HG03558 (cell line): ENCODE data around the gene CES2.

Source experiments
- ATAC-seq: cut with Tn5 transposase; IDR thresholded peaks from one replicate; pipeline ENCODE4 v1.9.1; 2021; ENCODE audit warnings: moderate number of reproducible peaks; ENCODE audit not compliant: unreplicated experiment; ENCODE audit errors: extremely low read depth

Gene CES2

GRCh38 chr16:66917741-66918140 lies 17.6 kb upstream of the CES2 start:
- ATAC-seq = no peak

- no peak for ATAC-seq
These were observed 17.0 kb upstream of the CES2 start for GRCh38 chr16:66918355-66918754.

DNA sequence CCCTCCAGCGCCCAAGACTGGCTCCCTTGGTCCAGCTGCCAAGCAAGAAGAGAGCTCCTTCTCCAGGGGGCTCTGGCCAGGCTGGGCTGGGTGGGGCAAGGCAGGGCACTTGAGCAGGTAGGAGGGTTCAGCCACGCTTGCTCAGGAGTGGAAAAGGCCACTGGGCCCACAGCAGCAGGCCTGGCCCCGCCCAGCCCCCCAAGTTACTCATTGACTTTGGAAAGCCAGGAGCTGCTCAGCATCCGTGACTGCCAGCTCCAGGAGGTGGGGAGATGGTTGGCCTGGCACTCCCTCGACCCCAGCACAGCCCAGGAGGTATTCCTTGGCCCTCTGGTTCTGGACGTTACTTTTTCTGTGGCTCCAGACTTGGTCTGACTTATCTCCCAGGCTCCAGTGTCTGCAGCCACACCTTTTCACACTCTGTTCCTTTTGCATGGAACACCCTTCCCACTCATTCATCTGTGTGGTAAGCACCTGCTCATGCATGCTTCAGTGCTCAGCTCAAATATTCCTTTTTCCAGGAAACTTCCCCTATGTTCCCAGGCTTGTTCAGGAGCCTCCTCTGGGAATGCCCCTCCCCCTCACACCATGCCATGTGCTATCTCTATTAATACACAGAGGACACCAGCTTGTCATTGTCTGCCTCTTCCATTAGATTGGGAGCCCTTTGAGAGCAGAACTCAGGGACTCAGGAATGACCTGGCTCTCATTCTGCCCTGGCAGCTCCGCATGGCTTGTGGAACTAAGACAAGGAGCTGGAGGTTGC lies 16.3 kb upstream of the CES2 start, which contains the start of gene CDH16:
TSS of gene CDH16 (minus strand) at position 83 of the 766 bp plus-strand sequence. CDS start 820 bp downstream, outside the sequence.
- no peak for ATAC-seq

GRCh38 chr16:66919569-66920298 lies 15.6 kb upstream of the CES2 start:
- ATAC-seq = no peak

- ATAC-seq = no peak
These were observed 15.1 kb upstream of the CES2 start for GRCh38 chr16:66920299-66920590.

- ATAC-seq = no peak
These were observed 14.2 kb upstream of the CES2 start for GRCh38 chr16:66920924-66921680.

DNA sequence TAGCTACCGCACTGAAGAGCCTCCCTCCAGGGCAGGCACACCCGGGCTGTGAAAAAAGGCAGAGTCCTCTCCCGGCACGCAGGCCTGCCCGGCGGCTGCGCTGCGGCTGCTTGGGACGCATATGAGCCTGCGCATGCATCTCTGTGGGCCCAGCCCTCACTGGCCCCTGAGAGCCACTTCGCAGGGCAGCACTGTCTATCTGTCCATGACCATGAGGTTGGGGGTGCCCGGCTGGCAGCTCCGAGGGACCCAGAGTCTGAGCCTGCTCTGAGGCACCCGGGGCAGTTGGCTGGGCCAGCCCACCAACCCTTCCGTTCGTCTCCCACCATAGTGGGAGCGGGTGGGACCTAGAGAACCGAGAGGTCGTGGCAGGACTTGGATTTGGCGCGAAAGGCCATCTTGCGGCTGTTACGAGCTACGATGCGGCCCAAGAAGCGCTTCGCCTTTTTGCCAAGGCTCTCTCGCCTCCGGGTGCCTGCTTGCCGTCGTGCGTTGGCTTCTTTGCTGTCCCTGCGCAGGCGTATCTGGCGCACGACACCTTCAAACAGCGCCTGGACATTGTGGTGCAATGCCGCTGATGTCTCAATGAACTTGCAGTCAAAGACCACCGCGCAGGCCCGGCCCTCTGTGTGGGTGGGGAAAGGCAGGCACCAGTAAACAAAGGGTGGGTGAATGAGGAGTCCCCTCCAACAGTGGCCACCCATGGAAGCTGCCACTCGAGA lies 13.4 kb upstream of the CES2 start:
- ATAC-seq = no peak

DNA sequence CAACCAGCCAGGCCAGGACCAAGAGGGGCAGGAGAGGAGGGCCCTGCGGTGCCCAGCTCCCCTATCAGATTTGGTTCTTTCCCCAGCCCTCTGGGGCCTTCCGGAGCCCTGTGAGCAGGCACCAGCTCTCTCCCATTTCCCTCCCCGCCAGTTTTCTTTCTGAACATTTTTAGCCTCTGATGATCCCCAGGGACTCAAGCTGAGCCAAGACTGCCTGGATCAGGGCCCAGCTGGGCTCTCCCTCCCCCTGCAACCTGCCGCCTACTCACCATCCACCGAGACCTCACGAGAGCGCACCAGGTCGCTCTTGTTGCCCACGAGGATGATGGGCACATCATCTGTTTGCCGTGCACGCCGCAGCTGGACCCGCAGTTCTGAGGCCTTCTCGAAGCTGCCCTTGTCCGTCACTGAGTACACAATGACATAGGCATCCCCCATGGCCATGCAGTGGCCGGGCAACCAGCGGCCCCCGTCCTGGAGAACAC lies 12.0 kb upstream of the CES2 start:
- no peak for ATAC-seq

- ATAC-seq = no peak
These were observed 11.4 kb upstream of the CES2 start for GRCh38 chr16:66923866-66924265.

DNA sequence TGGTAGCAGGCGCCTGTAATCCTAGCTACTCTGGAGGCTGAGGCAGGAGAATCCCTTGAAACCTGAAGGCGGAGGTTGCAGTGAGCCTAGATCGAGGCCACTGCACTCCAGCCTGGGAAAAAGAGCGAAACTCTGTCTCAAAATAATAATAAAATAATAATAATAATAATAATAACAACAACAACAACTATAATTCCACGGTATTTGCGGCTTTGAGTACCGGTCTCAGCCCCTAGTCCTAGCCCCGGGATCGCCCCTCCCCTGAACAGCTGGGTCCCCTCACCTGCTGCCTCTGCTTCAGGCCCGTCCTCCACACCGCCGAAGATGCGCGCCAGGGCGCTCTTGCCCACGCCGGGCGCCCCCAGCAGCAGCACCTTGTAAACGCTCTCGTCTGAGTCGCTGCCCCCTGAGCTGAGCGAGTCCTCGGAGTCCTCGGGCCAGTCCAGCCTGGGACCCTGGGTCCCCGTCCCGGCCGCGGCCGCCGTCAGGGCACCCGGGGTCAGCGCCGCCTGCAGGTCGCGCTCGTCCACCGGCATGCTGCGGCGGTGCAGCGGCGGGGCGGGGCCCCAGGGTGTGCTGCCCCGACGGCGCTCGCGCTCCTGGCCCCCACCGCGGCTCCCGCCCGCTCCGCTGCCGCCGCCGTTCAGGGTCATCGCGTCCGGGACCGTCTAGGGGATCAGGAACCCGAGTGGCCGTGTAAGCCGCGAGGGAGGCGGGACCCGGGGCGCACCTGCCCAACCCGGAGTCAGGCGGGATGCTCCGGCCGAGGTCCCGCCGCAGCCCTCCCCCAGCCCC lies 10.6 kb upstream of the CES2 start:
- no peak for ATAC-seq

GRCh38 chr16:66925322-66925840 lies 9.9 kb upstream of the CES2 start, which contains the start of gene RRAD:
RRAD (minus strand) TSS chr16:66925535; CDS start chr16:66925179, 356 bp downstream.
- no peak for ATAC-seq

GRCh38 chr16:66926171-66926947 lies 9.0 kb upstream of the CES2 start:
- no peak for ATAC-seq

- no peak for ATAC-seq
These were observed 8.3 kb upstream of the CES2 start for GRCh38 chr16:66926961-66927436.

DNA sequence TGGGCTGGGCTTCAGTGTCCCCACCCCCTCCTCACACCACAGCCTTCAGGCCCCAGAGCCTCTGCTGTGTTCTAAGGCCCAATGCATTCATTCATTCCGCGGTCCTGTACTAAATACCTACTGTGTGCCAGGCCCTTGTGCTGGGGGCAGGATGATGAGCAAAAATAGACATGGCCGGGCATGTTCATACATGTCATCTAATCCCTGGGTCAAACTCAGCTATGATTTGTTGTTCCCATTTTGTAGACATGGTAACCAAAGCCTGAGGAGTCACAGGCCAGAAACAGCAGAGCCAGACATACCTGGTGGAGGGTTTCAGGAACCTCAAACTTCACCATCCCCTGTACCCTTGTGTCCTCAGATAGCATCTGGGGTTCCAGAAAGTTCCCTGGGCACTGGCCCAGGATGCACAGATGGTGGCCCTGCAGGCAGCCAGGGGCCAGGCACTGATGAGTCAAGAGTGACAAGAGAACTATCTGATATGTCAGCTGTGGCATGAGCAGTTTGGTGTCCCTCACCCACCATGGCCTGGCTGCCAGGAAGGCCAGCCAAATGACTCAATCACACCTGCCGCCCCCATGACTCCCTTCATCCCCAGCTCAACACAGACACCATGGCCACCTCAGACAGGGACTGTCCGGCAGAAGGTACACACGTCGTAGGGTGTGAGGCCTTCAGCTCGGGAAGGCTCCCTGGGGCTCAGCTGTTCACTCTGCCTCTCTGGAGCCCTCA lies 7.2 kb upstream of the CES2 start:
- ATAC-seq = no peak

- no peak for ATAC-seq
These were observed 6.5 kb upstream of the CES2 start for GRCh38 chr16:66928702-66929388.

GRCh38 chr16:66930189-66930588 lies 5.1 kb upstream of the CES2 start:
- no peak for ATAC-seq

DNA sequence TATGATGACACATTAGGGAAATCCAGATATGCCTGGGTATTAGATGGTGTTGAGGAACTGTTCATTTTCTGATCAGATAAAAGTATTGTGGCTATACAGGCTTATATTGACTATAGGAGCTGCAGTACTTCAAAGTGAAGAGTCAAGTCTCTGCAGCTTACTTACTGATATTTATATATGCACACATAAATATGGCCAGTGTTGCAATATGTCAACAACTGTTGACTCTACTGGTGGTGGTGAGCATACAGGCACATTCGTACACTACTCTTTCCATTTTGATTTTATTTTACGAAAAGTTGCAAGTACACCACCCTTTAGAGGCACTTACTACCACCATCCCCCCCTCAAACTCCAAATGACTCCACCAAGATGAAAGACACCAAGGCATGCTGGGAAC lies 3.7 kb upstream of the CES2 start:
- ATAC-seq = no peak
